Measurements from ENCODE around the gene SMARCD1. TPM values are rescaled to one million over a fixed set of nuclear protein-coding genes. Genes with fewer than 3 reads are reported as not detected.

The SMARCD1 gene
- total and polyA plus RNA-seq, 2 experiments from 2014 or later: 124 to 287 TPM

GRCh38 chr12:50077099-50077498 is 8.0 kb upstream of the SMARCD1 start (continued):
- TF ChIP-seq ETS1 (IDR thresholded peaks at IDR 0.05): no peak
- no peak for TF ChIP-seq CREB1 (CRISPR knock-in tag; IDR thresholded peaks at IDR 0.05; ENCODE audit: low read depth)
- no peak for TF ChIP-seq POLR2AphosphoS5 (IDR thresholded peaks at IDR 0.05; ENCODE audit: low read depth)
- TF ChIP-seq JUNB (IDR thresholded peaks at IDR 0.05; ENCODE audit: unreplicated experiment): no peak
- no peak for TF ChIP-seq EZH2 (IDR thresholded peaks at IDR 0.05; ENCODE audit: low read depth, unreplicated experiment)

GRCh38 chr12:50078281-50078680 is 6.9 kb upstream of the SMARCD1 start:
- Histone ChIP-seq H3K4me3 (no peak overlapping the region), H3K9me2 (ENCODE audit: insufficient read depth) (no peaks in the 10 kb centered on the region), H3K4me2 (no peak overlapping the region), H3K79me2 (replicated peaks; ENCODE audit: insufficient read depth) (no peaks in the 10 kb centered on the region), H3K27ac (ENCODE audit: low read depth) (no peak overlapping the region), H2AFZ (no peak overlapping the region), H3K36me3 (ENCODE audit: insufficient read depth) (no peaks in the 10 kb centered on the region), H3K4me1 (ENCODE audit: insufficient read depth) (no peaks in the 10 kb centered on the region; the same call in 1 of the 2 replicates), H3F3A (replicated peaks; ENCODE audit: low read depth) (0 out of 2 replicates have a peak, but pooled peaks cover 3% of the 10 kb centered on the region), H4K20me1 (replicated peaks; ENCODE audit: insufficient read depth) (no peaks in the 10 kb centered on the region), H3K27me3 (ENCODE audit: insufficient read depth) (peaks cover 28% of the 10 kb centered on the region)
- Mint-ChIP-seq H3K36me3 (ENCODE audit: low read depth) (no peaks in the 10 kb centered on the region), H3K9me3 (no peaks in the 10 kb centered on the region), H3K27me3 (ENCODE audit: insufficient read depth, low read depth, poor library complexity) (peaks cover 17% of the 10 kb centered on the region), H3K4me1 (peaks cover 21% of the 10 kb centered on the region), H3K27ac (no peak overlapping the region), H3K4me3 (no peak overlapping the region)
- no peak for TF ChIP-seq NANOG (IDR thresholded peaks at IDR 0.05; ENCODE audit: borderline replicate concordance)
- TF ChIP-seq CREB1 (CRISPR knock-in tag; IDR thresholded peaks at IDR 0.05; ENCODE audit: low read depth): no peak
- TF ChIP-seq EZH2 (IDR thresholded peaks at IDR 0.05; ENCODE audit: low read depth, unreplicated experiment): no peak
- no peak for TF ChIP-seq CTCF (conservative IDR thresholded peaks at IDR 0.05; ENCODE audit: low read depth in 2 of 2)
- TF ChIP-seq JUNB (IDR thresholded peaks at IDR 0.05; ENCODE audit: unreplicated experiment): no peak
- no peak for TF ChIP-seq ZNF462 (CRISPR knock-in tag; IDR thresholded peaks at IDR 0.05)
- DNase-seq (ENCODE audit: low spot score): no peak
- ATAC-seq: no peak
